Gastrocnemius medialis (tissue), 4 donors: ENCODE results near the gene ZNF674.

Source experiments
- CTCF ChIP-seq, 5 experiments: fragments of 450-650 bp in 3 of 5; fragments of 200-600 bp in 2 of 5; sonication (generic) in 2 of 5; IDR thresholded peaks in 4 of 5; conservative IDR thresholded peaks in 1 of 5; 1 replicate in 4 of 5; 2 replicates in 1 of 5; pipeline ENCODE4 v1.5.1; 2016 to 2019; ENCODE audit warnings: antibody characterized with exemption in 5 of 5, mild to moderate bottlenecking in 3 of 5, moderate library complexity in 3 of 5
- POLR2A ChIP-seq, 2 donors: fragments of 450-650 bp; IDR thresholded peaks; one replicate each; pipeline ENCODE4 v1.6.1; 2017; ENCODE audit warnings: antibody characterized with exemption in 2 of 2, mild to moderate bottlenecking in 2 of 2, moderate library complexity in 2 of 2

- no peak for TF ChIP-seq POLR2A (IDR thresholded peaks at IDR 0.05)
- TF ChIP-seq CTCF (IDR thresholded peaks at IDR 0.05 in 4 of 5, conservative IDR thresholded peaks at IDR 0.05 in 1 of 5): no peak
Measured at GRCh38 chrX:46584736-46585135, 39.5 kb upstream of the ZNF674 start.
